ENCODE measurements around the gene ACSM5.
"Not testable (repeated sequence)": the region's sequence is repeated elsewhere in the genome, so short reads cannot be mapped to it uniquely, and the experiment has no call there.

DNA sequence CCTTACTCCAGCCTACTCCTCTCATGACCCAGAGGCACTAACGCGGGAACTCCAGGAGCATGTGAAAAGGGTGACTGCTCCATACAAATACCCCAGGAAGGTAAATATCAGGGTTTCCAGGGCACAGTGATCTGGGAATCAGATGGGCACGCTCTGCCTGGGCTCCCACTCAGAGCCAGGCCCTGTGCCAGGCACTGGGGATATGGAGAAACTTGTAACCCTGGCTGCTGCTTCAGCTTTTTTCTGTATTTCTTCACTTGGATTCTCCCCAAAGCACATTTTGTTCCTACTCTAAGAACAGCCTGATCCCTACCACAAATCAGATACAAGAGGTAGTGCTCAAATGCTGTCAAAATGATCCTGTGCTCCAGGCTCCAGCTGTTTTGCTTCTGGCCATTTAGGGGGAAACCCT lies 30.5 kb downstream of the ACSM5 start:
- TF ChIP-seq, protein P1, sequence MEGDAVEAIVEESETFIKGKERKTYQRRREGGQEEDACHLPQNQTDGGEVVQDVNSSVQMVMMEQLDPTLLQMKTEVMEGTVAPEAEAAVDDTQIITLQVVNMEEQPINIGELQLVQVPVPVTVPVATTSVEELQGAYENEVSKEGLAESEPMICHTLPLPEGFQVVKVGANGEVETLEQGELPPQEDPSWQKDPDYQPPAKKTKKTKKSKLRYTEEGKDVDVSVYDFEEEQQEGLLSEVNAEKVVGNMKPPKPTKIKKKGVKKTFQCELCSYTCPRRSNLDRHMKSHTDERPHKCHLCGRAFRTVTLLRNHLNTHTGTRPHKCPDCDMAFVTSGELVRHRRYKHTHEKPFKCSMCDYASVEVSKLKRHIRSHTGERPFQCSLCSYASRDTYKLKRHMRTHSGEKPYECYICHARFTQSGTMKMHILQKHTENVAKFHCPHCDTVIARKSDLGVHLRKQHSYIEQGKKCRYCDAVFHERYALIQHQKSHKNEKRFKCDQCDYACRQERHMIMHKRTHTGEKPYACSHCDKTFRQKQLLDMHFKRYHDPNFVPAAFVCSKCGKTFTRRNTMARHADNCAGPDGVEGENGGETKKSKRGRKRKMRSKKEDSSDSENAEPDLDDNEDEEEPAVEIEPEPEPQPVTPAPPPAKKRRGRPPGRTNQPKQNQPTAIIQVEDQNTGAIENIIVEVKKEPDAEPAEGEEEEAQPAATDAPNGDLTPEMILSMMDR (IDR thresholded peaks at IDR 0.05) = not testable (repeated sequence)
- not testable (repeated sequence) for TF ChIP-seq EP300, POLR2A (IDR thresholded peaks at IDR 0.05)
- TF ChIP-seq POLR2AphosphoS5 (IDR thresholded peaks at IDR 0.05) = peak in 1 of 3 donors; percentile 58
